ENCODE measurements around the gene UCN. TPM values are rescaled to one million over a fixed set of nuclear protein-coding genes. Genes with fewer than 3 reads are reported as not detected.

UCN gene
- total and polyA plus RNA-seq, 2 donors (not counting 3 experiments of a cell fraction or from before 2014, with no cell fraction given), result 0.75 to 1.2 TPM

GRCh38 chr2:27258051-27258450 lies 50.2 kb downstream of the UCN start:
- TF ChIP-seq MAX (IDR thresholded peaks at IDR 0.05; ENCODE audit: insufficient read depth, insufficient read length) (no peak), POLR2AphosphoS5 (IDR thresholded peaks at IDR 0.05; ENCODE audit: insufficient read depth, low read depth, low read length) (no peak), POLR2A (IDR thresholded peaks at IDR 0.05; ENCODE audit: low read depth, low read length) (no peak), EZH2 (IDR thresholded peaks at IDR 0.05; ENCODE audit: borderline replicate concordance, low read depth, low read length, severe bottlenecking) (no peak), CTCF (IDR thresholded peaks at IDR 0.05; ENCODE audit: extremely low read depth in 1 of 2, insufficient read depth in 1 of 2, low read depth in 1 of 2, low read length in 2 of 2) (no peak), JUN (IDR thresholded peaks at IDR 0.05; ENCODE audit: borderline replicate concordance, insufficient read depth, insufficient read length, low read depth) (no peak), FOS (IDR thresholded peaks at IDR 0.05; ENCODE audit: borderline replicate concordance, insufficient read depth, low read length) (no peak), MYC (IDR thresholded peaks at IDR 0.05; ENCODE audit: low read depth, low read length) (no peak), GATA2 (IDR thresholded peaks at IDR 0.05; ENCODE audit: insufficient read depth, insufficient read length, low read depth, low read length) (no peak)
- Histone ChIP-seq H3K4me3 (replicated peaks in 1 of 3; ENCODE audit: insufficient read depth in 1 of 3, low read depth in 1 of 3, low read length in 3 of 3) (no peak overlapping the region), H4K20me1 (replicated peaks; ENCODE audit: control insufficient read depth, extremely low read depth, insufficient read depth, low read length) (no peaks in the 10 kb centered on the region), H3K9ac (replicated peaks; ENCODE audit: extremely low read depth, insufficient read depth, low read length) (no peak overlapping the region), H3K36me3 (ENCODE audit: control insufficient read depth in 2 of 2, extremely low read depth in 1 of 2, insufficient read depth in 2 of 2, low read length in 2 of 2) (peaks cover 0 to 15% of the 10 kb centered on the region in 2 experiments), H3K9me1 (replicated peaks; ENCODE audit: control insufficient read depth, extremely low read depth, insufficient read depth, low read length) (no peaks in the 10 kb centered on the region), H3K27ac (ENCODE audit: insufficient read depth, low read depth, low read length) (no peak overlapping the region), H3K4me2 (ENCODE audit: insufficient read depth, low read length) (no peak overlapping the region), H3K4me1 (ENCODE audit: control insufficient read depth, extremely low read depth, insufficient read depth, low read length) (peaks cover 15% of the 10 kb centered on the region), H3K27me3 (ENCODE audit: control insufficient read depth in 2 of 2, insufficient read depth in 2 of 2, low read length in 2 of 2) (peaks cover 8 to 22% of the 10 kb centered on the region in 2 experiments), H3K9me3 (replicated peaks; ENCODE audit: control insufficient read depth, insufficient read depth, low read length) (no peaks in the 10 kb centered on the region), H2AFZ (ENCODE audit: low read depth, low read length) (no peak overlapping the region), H3K79me2 (ENCODE audit: control insufficient read depth, insufficient read depth, low read length) (no peaks in the 10 kb centered on the region)
- ChIA-PET POLR2A (no interaction called here), CTCF (interaction anchor here (1.4 kb wide), 1 partner anchor 31 kb away, joined by 3 read pairs; no protein-coding TSS in a partner anchor)
- intact Hi-C loops (cut with micrococcal nuclease) (no loop called here), dilution Hi-C loops (cut with MboI; ENCODE audit: extremely low pct_ligation_motif_present, low sequenced_read_pairs) (no loop called here)
- FAIRE-seq (no peak), DNase-seq (ENCODE audit: low read depth, low spot score) (no peak)
- BruUV-seq (replicated peaks), result no TSS peak

Other genes with a start within 250 kb of the UCN start
- 415 TPM in 2 replicates for gene OST4, start 236.8 kb downstream of the UCN start, total RNA-seq
- gene OST4, start 236.8 kb downstream of the UCN start, polyA plus RNA-seq, result 1,189 and 2,226 TPM in 2 replicates
- 4.1 and 16.6 TPM in 2 replicates for gene EMILIN1, start 229.8 kb downstream of the UCN start, total RNA-seq
- gene EMILIN1, start 229.8 kb downstream of the UCN start, polyA plus RNA-seq, result 11.7 and 15.5 TPM in 2 replicates
- gene KHK, start 221.7 kb downstream of the UCN start, total RNA-seq, result 3.7 and 4.4 TPM in 2 replicates
- gene KHK, start 221.7 kb downstream of the UCN start, polyA plus RNA-seq, result 2.4 and 2.9 TPM in 2 replicates
- gene CGREF1, start 189.3 kb downstream of the UCN start, total RNA-seq, result 4.0 and 5.8 TPM in 2 replicates
- 2.7 and 2.9 TPM in 2 replicates for gene CGREF1, start 189.3 kb downstream of the UCN start, polyA plus RNA-seq
- not detected in 2 replicates for gene ABHD1, start 184.6 kb downstream of the UCN start, total RNA-seq
- gene ABHD1, start 184.6 kb downstream of the UCN start, polyA plus RNA-seq, result 0.07 and 0.41 TPM in 2 replicates
- gene PREB, start 173.8 kb downstream of the UCN start, total RNA-seq, result 45.6 and 47.2 TPM in 2 replicates
- 73.3 and 73.4 TPM in 2 replicates for gene PREB, start 173.8 kb downstream of the UCN start, polyA plus RNA-seq
- gene PRR30, start 169.0 kb downstream of the UCN start, total RNA-seq, result not detected in 2 replicates
- not detected in 2 replicates for gene PRR30, start 169.0 kb downstream of the UCN start, polyA plus RNA-seq
- gene TCF23, start 159.4 kb downstream of the UCN start, total RNA-seq, result not detected in 2 replicates
- not detected in 2 replicates for gene TCF23, start 159.4 kb downstream of the UCN start, polyA plus RNA-seq
- gene ATRAID, start 96.4 kb downstream of the UCN start, total RNA-seq, result 84.3 and 86.6 TPM in 2 replicates
- 280 and 283 TPM in 2 replicates for gene ATRAID, start 96.4 kb downstream of the UCN start, polyA plus RNA-seq
- 42.7 and 52.0 TPM in 2 replicates for gene SLC5A6, start 96.2 kb downstream of the UCN start, total RNA-seq
- gene SLC5A6, start 96.2 kb downstream of the UCN start, polyA plus RNA-seq, result 76.8 and 92.5 TPM in 2 replicates
- gene CAD, start 91.1 kb downstream of the UCN start, total RNA-seq, result 81.0 and 91.4 TPM in 2 replicates
- 60.3 and 66.5 TPM in 2 replicates for gene CAD, start 91.1 kb downstream of the UCN start, polyA plus RNA-seq
- gene SLC30A3, start 45.4 kb downstream of the UCN start, total RNA-seq, result 9.2 and 16.7 TPM in 2 replicates
- gene SLC30A3, start 45.4 kb downstream of the UCN start, polyA plus RNA-seq, result 63.9 and 79.9 TPM in 2 replicates
- gene DNAJC5G, start 33.0 kb downstream of the UCN start, total RNA-seq, result 0.16 and 0.77 TPM in 2 replicates
- gene DNAJC5G, start 33.0 kb downstream of the UCN start, polyA plus RNA-seq, result 1.4 and 1.7 TPM in 2 replicates
- gene TRIM54, start 26.0 kb downstream of the UCN start, total RNA-seq, result 0.42 and 0.51 TPM in 2 replicates
- gene TRIM54, start 26.0 kb downstream of the UCN start, polyA plus RNA-seq, result 1.6 and 1.7 TPM in 2 replicates
- 66.5 and 74.7 TPM in 2 replicates for gene MPV17, start 14.7 kb upstream of the UCN start, total RNA-seq
- 260 and 267 TPM in 2 replicates for gene MPV17, start 14.7 kb upstream of the UCN start, polyA plus RNA-seq
- gene GTF3C2, start 48.3 kb upstream of the UCN start, total RNA-seq, result 57.4 and 63.2 TPM in 2 replicates
- gene GTF3C2, start 48.3 kb upstream of the UCN start, polyA plus RNA-seq, result 59.7 and 68.3 TPM in 2 replicates
- 43.7 and 48.9 TPM in 2 replicates for gene EIF2B4, start 61.9 kb upstream of the UCN start, total RNA-seq
- 63.2 and 66.5 TPM in 2 replicates for gene EIF2B4, start 61.9 kb upstream of the UCN start, polyA plus RNA-seq
- 86.5 and 103 TPM in 2 replicates for gene SNX17, start 62.2 kb upstream of the UCN start, total RNA-seq
- gene SNX17, start 62.2 kb upstream of the UCN start, polyA plus RNA-seq, result 127 and 130 TPM in 2 replicates
- 19.0 and 20.7 TPM in 2 replicates for gene ZNF513, start 72.3 kb upstream of the UCN start, total RNA-seq
- 30.6 and 43.2 TPM in 2 replicates for gene ZNF513, start 72.3 kb upstream of the UCN start, polyA plus RNA-seq
- gene PPM1G, start 101.1 kb upstream of the UCN start, total RNA-seq, result 131 and 135 TPM in 2 replicates
- gene PPM1G, start 101.1 kb upstream of the UCN start, polyA plus RNA-seq, result 38.3 and 48.1 TPM in 2 replicates
- 118 and 130 TPM in 2 replicates for gene NRBP1, start 120.2 kb upstream of the UCN start, total RNA-seq
- 169 and 190 TPM in 2 replicates for gene NRBP1, start 120.2 kb upstream of the UCN start, polyA plus RNA-seq
- 4.0 and 4.6 TPM in 2 replicates for gene KRTCAP3, start 133.9 kb upstream of the UCN start, total RNA-seq
- 2.1 and 2.2 TPM in 2 replicates for gene KRTCAP3, start 133.9 kb upstream of the UCN start, polyA plus RNA-seq
- gene IFT172, start 181.3 kb upstream of the UCN start, total RNA-seq, result 34.1 and 35.6 TPM in 2 replicates
- gene IFT172, start 181.3 kb upstream of the UCN start, polyA plus RNA-seq, result 25.8 and 29.4 TPM in 2 replicates
- 15.5 and 20.0 TPM in 2 replicates for gene FNDC4, start 186.8 kb upstream of the UCN start, total RNA-seq
- 19.0 and 22.3 TPM in 2 replicates for gene FNDC4, start 186.8 kb upstream of the UCN start, polyA plus RNA-seq
- 0.27 and 1.2 TPM in 2 replicates for gene GCKR, start 188.4 kb upstream of the UCN start, total RNA-seq
- 0.33 and 0.52 TPM in 2 replicates for gene GCKR, start 188.4 kb upstream of the UCN start, polyA plus RNA-seq

Measured in endothelial cell of umbilical vein (primary cell).